GM12865 (cell line): ENCODE data around the gene ADRM1.
A peak's percentile ranks its signal among the peaks of the same experiment; 100 is the strongest.

ENCODE experiments used
- DNase-seq: peaks from one replicate; pipeline ENCODE4 v3.0.0; 2010; ENCODE audit warnings: low read depth
- H3K4me3 ChIP-seq: 2 replicates; pipeline ENCODE4 v1.5.1; 2011; ENCODE audit warnings: mild to moderate bottlenecking, low read depth, low read length, control low read depth
- CTCF ChIP-seq: IDR thresholded peaks from 2 replicates; pipeline ENCODE4 v1.5.1; 2011; ENCODE audit warnings: low read length, control low read depth, low read depth, inconsistent platforms; ENCODE audit not compliant: insufficient read depth; ENCODE audit errors: missing control alignments

Gene ADRM1

GRCh38 chr20:62303062-62303339 lies 204 bp downstream of the ADRM1 start:
- no peak for TF ChIP-seq CTCF
- H3K4me3 ChIP-seq, result peak overlapping the region; percentile 81
- no peak for DNase-seq

GRCh38 chr20:62303340-62304226 lies 786 bp downstream of the ADRM1 start:
- TF ChIP-seq CTCF, result no peak
- DNase-seq, result peak; percentile 46
- H3K4me3 ChIP-seq, result peak overlapping the region; percentile 81

GRCh38 chr20:62304331-62305148 lies 1.7 kb downstream of the ADRM1 start:
- no peak for TF ChIP-seq CTCF
- no peak for DNase-seq
- peak overlapping the region; percentile 81 for H3K4me3 ChIP-seq

- DNase-seq, result no peak
- H3K4me3 ChIP-seq, result no peak overlapping the region
- TF ChIP-seq CTCF, result no peak
Measured at GRCh38 chr20:62305149-62305764, 2.5 kb downstream of the ADRM1 start.

- no peak overlapping the region for H3K4me3 ChIP-seq
- no peak for TF ChIP-seq CTCF
- no peak for DNase-seq
Measured at GRCh38 chr20:62305765-62306413, 3.1 kb downstream of the ADRM1 start.

GRCh38 chr20:62306414-62307187 lies 3.8 kb downstream of the ADRM1 start:
- no peak for TF ChIP-seq CTCF
- H3K4me3 ChIP-seq, result no peak overlapping the region
- no peak for DNase-seq
